ENCODE data around the gene ZNF678.
"Not testable (repeated sequence)": the region's sequence is repeated elsewhere in the genome, so short reads cannot be mapped to it uniquely, and the experiment has no call there.

The ZNF678 gene

GRCh38 chr1:227551881-227552280 is 11.5 kb upstream of the ZNF678 start:
- not testable (repeated sequence) for DNase-seq (ENCODE audit: low read depth)

DNA sequence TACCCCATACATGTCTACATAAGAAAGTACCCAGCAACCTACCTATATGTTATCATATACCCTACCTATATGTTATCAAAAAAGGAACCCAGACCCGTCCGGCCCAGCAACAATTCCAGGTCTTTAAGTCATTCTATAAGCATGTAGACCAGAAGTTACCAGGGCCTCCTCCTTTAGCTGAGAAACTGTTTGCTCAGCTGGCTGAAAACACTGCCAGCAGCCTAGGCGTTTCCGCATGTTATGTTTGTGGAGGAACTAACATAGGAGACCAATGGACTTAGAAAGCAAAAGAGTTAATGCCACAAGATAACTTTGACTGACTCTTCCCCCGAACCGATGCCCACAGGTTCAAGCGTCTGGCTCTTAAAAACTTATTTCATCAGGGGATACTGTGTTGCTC is 7.1 kb upstream of the ZNF678 start:
- no peak for DNase-seq (ENCODE audit: low read depth)

DNA sequence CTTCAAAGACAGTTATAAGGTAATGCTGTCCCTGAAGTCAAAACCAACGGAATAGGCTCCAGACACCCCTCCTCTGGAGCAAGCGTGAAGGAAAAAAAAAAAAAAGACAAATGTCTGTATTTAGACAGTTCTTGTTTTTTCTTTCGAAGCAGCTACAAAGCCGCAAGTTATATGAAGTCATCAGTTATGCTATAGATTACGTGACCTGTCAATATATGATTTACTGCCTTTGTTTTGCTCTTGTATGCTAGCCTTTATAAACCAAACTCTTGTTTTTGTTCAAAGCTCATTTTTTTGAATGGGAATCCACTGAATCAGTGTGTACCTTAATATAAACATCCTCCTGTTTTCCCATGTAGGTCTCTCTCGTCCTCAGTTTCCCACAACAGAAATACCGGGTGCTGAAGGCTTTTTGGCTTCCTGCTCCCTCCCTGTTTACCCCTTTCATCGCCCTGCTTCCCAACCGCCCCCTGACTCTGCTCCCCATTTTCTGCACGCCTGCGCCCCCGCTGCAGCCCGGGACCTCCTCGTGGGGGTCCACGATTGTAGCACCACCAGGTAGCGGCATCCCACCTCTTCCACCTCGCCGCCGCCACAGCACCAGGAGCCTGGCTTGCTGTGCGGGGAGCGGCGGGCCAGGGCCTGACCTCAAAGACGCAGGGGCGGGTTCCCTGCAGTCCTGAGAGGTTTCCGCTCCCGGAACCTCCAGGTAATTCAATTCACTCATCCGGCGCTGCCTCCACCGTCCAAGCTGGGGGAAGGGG is 5.2 kb upstream of the ZNF678 start:
- no peak for DNase-seq (ENCODE audit: low read depth)

DNA sequence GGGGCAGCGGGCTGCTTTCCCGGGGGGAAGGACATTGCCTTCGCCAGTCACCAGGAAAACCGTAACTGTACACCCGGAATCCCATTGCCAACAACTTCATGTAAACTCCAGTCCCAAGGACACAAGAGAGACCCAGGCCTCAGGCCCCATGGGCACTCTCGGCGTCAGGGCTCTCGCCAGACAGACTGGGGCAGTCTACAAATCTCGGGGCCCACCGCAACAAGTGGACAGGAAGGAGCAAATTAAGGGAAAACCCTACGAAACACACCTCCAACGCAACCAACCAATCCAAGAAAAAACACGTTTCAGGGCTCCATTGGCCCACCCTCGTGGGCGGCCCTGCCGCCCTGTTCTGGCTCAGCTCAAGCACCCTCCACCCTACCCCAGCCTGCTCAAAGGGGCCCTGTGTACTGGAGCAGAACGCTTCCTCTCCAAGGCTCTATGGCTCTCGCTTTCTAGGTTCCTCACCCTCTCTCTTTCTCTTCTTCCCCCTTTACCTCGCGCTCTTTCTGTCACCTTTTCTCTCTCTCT is 4.6 kb upstream of the ZNF678 start:
- no peak for DNase-seq (ENCODE audit: low read depth)

- DNase-seq (ENCODE audit: low read depth) = no peak
These were observed 3.9 kb upstream of the ZNF678 start for GRCh38 chr1:227559499-227559898.

DNA sequence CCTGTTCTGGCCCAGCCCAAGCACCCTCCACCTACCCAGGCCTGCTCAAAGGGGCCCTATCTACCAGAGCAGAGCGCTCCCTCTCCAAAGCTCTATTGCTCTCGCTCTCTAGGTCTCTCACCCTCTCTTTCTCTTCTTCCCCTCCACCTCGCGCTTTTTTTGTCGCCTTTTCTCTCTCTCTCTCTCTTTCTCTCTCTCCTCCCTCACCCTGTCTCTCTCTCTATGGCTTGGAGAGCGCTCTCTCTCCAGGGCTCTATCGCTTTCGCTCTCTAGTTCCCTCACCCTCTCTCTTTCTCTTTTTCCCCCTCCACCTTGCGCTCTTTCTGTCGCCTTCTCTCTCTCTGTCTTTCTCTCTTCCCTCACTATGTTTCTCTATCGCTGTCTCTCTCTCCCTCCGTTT is 3.4 kb upstream of the ZNF678 start:
- DNase-seq (ENCODE audit: low read depth) = no peak

DNA sequence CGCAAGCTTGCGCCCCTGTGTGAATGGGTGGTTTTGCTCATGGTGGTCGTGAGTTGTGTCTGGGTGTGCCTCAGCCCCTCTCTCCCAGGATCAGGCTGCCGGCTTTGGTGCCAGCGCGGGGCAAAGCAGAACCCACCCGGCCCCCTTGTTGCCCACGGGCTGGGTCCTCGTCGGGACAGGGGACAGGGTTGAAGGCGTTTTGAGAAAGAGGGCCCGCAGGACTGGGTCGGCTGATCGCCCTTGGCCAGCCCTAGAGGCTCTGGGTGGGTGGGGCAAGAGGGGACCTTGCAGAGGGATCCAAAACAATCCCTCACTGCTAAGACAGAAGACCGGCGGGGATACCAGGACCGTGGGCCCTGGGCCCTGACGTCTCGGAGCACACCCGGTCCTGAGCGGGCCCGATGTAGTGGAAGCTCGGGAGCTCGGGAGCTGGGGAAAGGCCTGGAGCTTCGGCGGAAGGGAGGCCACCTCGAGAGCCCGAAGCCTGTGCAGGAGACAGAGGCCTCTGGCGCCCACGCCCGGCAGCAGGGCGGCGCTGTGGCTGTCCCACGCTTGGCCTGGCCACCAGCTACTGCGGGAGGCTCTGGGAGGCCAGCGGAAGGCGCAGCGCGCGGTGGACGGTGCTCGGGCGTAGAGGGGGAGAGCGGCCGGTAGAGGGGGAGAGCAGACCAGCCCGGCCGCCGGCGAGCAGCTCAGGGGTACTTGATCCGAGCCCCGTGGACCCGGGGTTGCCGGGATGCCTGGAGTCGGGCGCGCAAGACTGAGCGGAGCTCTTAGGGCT is 2.8 kb upstream of the ZNF678 start:
- no peak for DNase-seq (ENCODE audit: low read depth)

DNA sequence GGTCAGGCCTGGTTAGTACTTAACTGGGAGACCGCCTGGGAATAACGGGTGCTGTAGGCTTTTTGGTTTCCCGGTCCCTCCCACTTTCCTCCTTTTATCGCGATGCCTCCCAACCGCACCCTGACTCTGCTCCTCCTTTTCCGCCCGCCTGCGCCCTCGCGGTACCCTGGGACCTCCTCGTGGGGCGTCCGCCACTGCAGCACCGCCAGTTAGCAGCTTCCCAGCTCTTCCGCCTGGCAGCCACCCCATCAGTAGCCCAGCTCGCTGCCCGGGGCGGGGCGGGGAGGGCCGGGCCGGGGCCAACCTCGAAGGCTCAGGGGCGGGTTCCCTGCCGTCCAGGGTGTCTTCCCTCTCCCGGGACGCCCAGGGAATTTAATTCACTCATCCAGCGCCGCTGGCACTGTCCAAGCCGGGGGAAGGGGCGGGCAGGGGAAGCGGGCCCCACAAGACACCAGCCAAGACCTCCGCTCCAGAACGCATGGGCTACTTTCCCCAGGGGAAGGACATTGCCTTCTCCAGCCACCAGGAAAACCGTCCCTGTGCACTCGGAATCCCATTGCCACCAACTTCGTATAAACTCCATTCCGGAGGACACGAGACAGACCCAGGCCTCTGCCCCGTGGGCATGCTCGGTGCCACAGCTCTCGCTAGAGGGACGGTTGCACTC is 2.0 kb upstream of the ZNF678 start:
- DNase-seq (ENCODE audit: low read depth) = no peak

GRCh38 chr1:227562037-227562436 is 1.3 kb upstream of the ZNF678 start:
- DNase-seq (ENCODE audit: low read depth) = no peak

- DNase-seq (ENCODE audit: low read depth) = no peak
These were observed 428 bp upstream of the ZNF678 start for GRCh38 chr1:227562933-227563323.

DNA sequence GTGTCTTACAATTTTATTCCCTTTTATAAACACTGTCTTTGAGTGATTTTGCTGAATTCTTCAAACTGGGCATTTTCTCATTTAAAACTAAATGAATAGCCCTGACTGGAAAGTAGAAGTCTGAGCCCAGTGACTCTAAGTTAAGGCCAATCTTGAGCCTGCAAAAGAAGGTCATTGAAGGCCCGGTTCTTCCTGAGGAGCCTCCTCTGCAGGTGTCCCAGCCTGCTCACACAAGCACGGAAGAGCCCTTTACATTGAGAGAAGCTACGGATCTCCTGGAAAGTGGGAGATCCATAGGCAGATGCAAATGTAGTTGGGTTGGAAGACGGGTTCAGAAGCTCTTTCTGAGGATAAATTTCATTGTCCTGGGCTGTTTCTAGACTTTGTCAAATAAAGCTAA is 3.9 kb downstream of the ZNF678 start:
- no peak for DNase-seq (ENCODE audit: low read depth)

DNA sequence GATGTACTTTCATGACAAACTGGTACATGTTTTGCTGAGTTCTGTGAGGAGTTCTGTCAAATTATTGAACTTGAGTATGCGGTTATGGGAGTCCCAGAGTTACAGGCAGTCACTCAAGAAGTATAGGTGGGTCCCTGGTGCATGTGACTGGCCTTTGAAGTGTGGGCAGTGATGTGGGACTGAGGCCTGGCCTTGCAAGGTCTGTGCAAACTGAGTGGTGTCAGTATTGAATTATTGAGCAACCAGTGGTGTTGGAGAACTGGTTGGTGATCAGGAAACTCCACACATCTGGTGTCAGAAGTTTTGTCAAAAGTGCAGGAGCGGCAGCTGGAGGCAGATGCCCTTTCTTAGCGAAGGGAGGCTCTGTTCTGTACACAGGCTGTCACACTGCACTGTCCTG is 5.2 kb downstream of the ZNF678 start:
- DNase-seq (ENCODE audit: low read depth) = no peak

- DNase-seq (ENCODE audit: low read depth) = no peak
These were observed 9.4 kb downstream of the ZNF678 start for GRCh38 chr1:227572752-227573151.

- DNase-seq (ENCODE audit: low read depth) = no peak
These were observed 11.6 kb downstream of the ZNF678 start for GRCh38 chr1:227574926-227575325.

GRCh38 chr1:227576189-227576588 is 12.8 kb downstream of the ZNF678 start:
- no peak for DNase-seq (ENCODE audit: low read depth)

GRCh38 chr1:227577500-227577899 is 14.1 kb downstream of the ZNF678 start:
- DNase-seq (ENCODE audit: low read depth) = no peak

GRCh38 chr1:227583354-227583753 is 20.0 kb downstream of the ZNF678 start:
- DNase-seq (ENCODE audit: low read depth) = no peak

DNA sequence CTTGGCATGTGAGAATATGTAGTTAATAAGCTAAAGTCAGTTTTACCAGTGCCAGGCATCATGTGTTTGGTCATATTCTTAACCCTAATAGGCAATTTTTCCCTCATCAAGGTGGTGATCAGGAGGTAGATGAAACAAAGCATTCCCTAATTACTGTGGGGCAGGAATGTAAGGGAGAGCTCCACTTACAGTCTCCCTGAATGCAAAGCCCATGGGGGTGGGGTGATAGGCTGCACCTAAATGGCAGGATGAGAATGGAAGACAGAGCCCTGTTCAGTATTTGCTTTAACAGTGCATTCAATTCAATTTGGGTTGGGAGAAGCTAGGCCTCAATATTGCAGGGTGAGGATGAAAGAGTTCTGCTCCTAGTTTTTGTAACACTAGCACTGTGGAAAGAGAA is 23.4 kb downstream of the ZNF678 start:
- no peak for DNase-seq (ENCODE audit: low read depth)

DNA sequence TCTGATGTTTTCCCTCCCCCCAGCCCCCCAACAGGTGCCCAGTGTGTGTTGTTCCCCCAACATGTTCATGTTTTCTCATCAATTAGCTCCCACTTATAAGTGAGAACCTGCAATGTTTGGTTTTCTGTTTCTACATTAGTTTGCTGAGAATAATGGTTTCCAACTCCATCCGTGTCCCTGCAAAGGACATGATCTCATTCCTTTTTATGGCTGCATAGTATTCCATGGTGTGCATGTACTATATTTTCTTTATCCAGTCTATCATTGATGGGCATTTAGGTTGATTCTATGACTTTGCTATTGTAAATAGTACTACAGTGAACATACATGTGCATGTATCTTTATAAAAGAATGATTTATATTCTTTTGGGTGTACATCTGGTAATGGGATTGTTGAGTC is 24.6 kb downstream of the ZNF678 start:
- DNase-seq (ENCODE audit: low read depth) = no peak

DNA sequence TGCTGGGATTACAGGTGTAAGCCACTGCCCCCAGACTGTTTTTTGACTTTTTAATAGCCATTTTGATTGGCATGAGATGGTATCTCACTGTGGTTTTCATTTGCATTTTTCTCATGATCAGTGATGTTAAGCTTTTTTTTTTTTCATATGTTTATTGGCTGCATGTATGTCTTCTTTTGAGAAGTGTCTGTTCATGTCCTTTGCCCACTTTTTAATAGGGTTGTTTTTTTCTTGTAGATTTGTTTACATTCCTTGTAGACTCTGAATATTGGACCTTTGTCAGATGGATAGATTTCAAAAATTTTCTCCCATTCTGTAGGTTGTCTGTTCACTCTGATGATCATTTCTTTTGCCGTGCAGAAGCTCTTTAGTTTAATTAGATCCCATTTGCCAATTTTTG is 25.4 kb downstream of the ZNF678 start:
- not testable (repeated sequence) for DNase-seq (ENCODE audit: low read depth)

- not testable (repeated sequence) for DNase-seq (ENCODE audit: low read depth)
These were observed 26.4 kb downstream of the ZNF678 start for GRCh38 chr1:227589777-227590176.

GRCh38 chr1:227596222-227596621 is 32.9 kb downstream of the ZNF678 start:
- not testable (repeated sequence) for DNase-seq (ENCODE audit: low read depth)

DNA sequence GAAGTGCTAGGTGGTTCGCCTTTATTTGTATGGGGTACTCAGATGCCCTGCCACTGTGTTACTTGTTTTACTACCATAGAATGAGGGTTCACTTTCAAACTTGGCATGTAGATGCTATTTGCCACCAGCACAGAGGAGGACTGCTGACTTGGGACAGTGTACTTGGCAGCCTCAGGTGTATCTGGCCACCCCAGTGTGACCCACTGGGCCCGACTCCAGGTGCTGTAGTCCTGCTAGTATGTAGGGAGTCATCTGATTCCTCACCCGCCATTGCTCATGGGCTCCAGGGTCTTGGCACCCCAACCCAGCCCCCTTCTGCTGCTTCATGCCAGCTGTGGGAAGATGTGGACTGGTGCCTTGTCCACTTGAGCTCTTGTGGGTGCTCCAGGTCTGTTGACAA is 40.0 kb downstream of the ZNF678 start:
- DNase-seq (ENCODE audit: low read depth) = no peak

All from EH (cell line).